DND-41 (cell line): Measurements from ENCODE around the gene OR56A4.
"Not testable (repeated sequence)": the region's sequence is repeated elsewhere in the genome, so short reads cannot be mapped to it uniquely, and the experiment has no call there.

Experiments used
- ATAC-seq: fragments of 200-7000 bp; cut with Tn5 transposase; 3 replicates; pipeline ENCODE4 v1.9.1; 2021; ENCODE audit warnings: low read depth; ENCODE audit not compliant: insufficient read depth
- DNase-seq: peaks from one replicate; pipeline ENCODE4 v3.0.0-alpha.2; 2020
- H2AFZ ChIP-seq: 2 replicates; pipeline ENCODE4 v1.6.0; 2012; ENCODE audit warnings: low read depth, low read length
- H3K27ac ChIP-seq: 2 replicates; pipeline ENCODE4 v1.5.1; 2012; ENCODE audit warnings: low read length, inconsistent platforms
- H3K27me3 ChIP-seq: fragments of 200-600 bp; sonication (generic); 2 replicates; pipeline ENCODE4 v1.6.0; 2012; ENCODE audit warnings: low read length, mild to moderate bottlenecking, inconsistent platforms; ENCODE audit not compliant: insufficient read depth, poor library complexity
- H3K36me3 ChIP-seq: 2 replicates; pipeline ENCODE4 v1.5.1; 2012; ENCODE audit warnings: low read length, inconsistent platforms; ENCODE audit not compliant: insufficient read depth
- H3K4me1 ChIP-seq: 2 replicates; pipeline ENCODE4 v1.5.1; 2012; ENCODE audit warnings: mild to moderate bottlenecking, low read length; ENCODE audit not compliant: insufficient read depth
- H3K4me2 ChIP-seq: 2 replicates; pipeline ENCODE4 v1.6.0; 2012; ENCODE audit warnings: mild to moderate bottlenecking, moderate library complexity, low read length, inconsistent platforms; ENCODE audit not compliant: insufficient read depth
- H3K4me3 ChIP-seq, 2 experiments: fragments of 200-600 bp in 1 of 2; shearing (Covaris generic) in 1 of 2; 2 replicates each; pipeline ENCODE4 v1.5.1; 2012 to 2016; ENCODE audit warnings: inconsistent platforms in 2 of 2, low read length in 2 of 2, mild to moderate bottlenecking in 2 of 2, low read depth in 1 of 2, moderate library complexity in 1 of 2
- H3K79me2 ChIP-seq: 2 replicates; pipeline ENCODE4 v1.6.0; 2012; ENCODE audit warnings: low read length, inconsistent platforms; ENCODE audit not compliant: insufficient read depth
- H3K9ac ChIP-seq: 2 replicates; pipeline ENCODE4 v1.6.0; 2012; ENCODE audit warnings: low read depth, mild to moderate bottlenecking, inconsistent platforms, low read length, moderate library complexity
- H3K9me3 ChIP-seq: 2 replicates; pipeline ENCODE4 v1.5.1; 2012; ENCODE audit warnings: low read length, moderate library complexity, mild to moderate bottlenecking, inconsistent platforms; ENCODE audit not compliant: insufficient read depth, severe bottlenecking
- H4K20me1 ChIP-seq: 2 replicates; pipeline ENCODE4 v1.6.0; 2012; ENCODE audit warnings: low read length; ENCODE audit not compliant: insufficient read depth
- EZH2 ChIP-seq: IDR thresholded peaks from 3 replicates; pipeline ENCODE4 v1.6.1; 2012; ENCODE audit warnings: borderline replicate concordance, low read depth, mild to moderate bottlenecking, moderate library complexity, low read length, inconsistent platforms; ENCODE audit not compliant: severe bottlenecking
- TF ChIP-seq, protein P1 (sequence below): IDR thresholded peaks from 2 replicates; pipeline ENCODE4 v1.5.1; 2012; ENCODE audit warnings: borderline replicate concordance, low read length, moderate library complexity, mild to moderate bottlenecking; ENCODE audit not compliant: poor library complexity, severe bottlenecking; ENCODE audit errors: extremely low read depth

Gene OR56A4

DNA sequence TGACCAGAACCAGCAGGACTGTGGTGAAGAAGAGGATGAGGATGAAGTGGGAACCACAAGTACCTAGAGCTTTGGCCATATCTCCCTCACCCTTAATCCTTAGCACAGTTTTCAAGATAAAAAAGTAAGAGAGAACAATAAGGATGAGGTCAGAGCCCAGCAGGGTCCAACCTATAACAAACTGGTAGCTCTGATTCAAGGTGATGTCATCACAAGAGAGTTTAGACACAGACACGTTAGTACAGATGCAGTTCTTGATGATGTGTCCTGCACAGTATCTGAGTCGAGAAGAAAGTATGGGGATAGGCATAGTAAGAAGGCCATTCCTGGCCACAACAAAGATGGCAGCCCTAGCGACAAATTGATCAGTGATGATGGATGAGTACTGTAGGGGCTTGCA, 39.0 kb downstream of the OR56A4 start:
- no peaks in the 10 kb centered on the region for H3K79me2 ChIP-seq
- no peak overlapping the region for H3K4me2 ChIP-seq
- no peak for ATAC-seq
- DNase-seq: no peak
- H2AFZ ChIP-seq: no peak overlapping the region
- H3K36me3 ChIP-seq: no peaks in the 10 kb centered on the region
- no peak overlapping the region for H3K9ac ChIP-seq
- peaks cover 5% of the 10 kb centered on the region for H3K9me3 ChIP-seq
- TF ChIP-seq, protein P1, sequence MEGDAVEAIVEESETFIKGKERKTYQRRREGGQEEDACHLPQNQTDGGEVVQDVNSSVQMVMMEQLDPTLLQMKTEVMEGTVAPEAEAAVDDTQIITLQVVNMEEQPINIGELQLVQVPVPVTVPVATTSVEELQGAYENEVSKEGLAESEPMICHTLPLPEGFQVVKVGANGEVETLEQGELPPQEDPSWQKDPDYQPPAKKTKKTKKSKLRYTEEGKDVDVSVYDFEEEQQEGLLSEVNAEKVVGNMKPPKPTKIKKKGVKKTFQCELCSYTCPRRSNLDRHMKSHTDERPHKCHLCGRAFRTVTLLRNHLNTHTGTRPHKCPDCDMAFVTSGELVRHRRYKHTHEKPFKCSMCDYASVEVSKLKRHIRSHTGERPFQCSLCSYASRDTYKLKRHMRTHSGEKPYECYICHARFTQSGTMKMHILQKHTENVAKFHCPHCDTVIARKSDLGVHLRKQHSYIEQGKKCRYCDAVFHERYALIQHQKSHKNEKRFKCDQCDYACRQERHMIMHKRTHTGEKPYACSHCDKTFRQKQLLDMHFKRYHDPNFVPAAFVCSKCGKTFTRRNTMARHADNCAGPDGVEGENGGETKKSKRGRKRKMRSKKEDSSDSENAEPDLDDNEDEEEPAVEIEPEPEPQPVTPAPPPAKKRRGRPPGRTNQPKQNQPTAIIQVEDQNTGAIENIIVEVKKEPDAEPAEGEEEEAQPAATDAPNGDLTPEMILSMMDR: no peak
- TF ChIP-seq EZH2: no peak
- no peaks in the 10 kb centered on the region for H4K20me1 ChIP-seq
- no peaks in the 10 kb centered on the region for H3K4me1 ChIP-seq
- H3K4me3 ChIP-seq: no peak overlapping the region
- H3K27me3 ChIP-seq: peaks cover 10% of the 10 kb centered on the region
- no peak overlapping the region for H3K27ac ChIP-seq

DNA sequence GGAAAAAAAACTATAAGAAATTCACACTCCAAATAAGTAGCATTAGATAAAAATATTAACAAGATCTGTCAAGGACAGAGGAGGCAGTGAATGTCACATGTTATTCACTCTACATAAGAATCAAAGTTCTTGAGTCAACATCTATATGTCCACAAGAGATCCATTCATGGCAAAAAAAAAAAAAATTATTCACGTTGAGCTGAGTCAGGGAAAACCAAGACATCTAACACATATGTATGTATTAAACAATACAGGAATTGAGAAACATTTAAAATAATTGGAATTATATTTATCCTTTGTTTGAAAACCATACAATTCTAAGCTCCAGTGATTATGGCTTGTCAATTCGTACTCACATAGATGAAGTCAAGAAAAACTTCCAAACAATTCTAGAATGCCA, 39.8 kb downstream of the OR56A4 start:
- Histone ChIP-seq H3K9me3 (peaks cover 5% of the 10 kb centered on the region), H3K4me1 (no peaks in the 10 kb centered on the region), H3K27me3 (peaks cover 10% of the 10 kb centered on the region), H4K20me1 (no peaks in the 10 kb centered on the region), H3K27ac (no peak overlapping the region), H3K36me3 (no peaks in the 10 kb centered on the region), H3K9ac (no peak overlapping the region), H3K4me3 (no peak overlapping the region), H3K79me2 (no peaks in the 10 kb centered on the region), H3K4me2 (no peak overlapping the region), H2AFZ (no peak overlapping the region)
- TF ChIP-seq EZH2: no peak
- TF ChIP-seq, protein P1: no peak
- DNase-seq (no peak), ATAC-seq (no peak)

DNA sequence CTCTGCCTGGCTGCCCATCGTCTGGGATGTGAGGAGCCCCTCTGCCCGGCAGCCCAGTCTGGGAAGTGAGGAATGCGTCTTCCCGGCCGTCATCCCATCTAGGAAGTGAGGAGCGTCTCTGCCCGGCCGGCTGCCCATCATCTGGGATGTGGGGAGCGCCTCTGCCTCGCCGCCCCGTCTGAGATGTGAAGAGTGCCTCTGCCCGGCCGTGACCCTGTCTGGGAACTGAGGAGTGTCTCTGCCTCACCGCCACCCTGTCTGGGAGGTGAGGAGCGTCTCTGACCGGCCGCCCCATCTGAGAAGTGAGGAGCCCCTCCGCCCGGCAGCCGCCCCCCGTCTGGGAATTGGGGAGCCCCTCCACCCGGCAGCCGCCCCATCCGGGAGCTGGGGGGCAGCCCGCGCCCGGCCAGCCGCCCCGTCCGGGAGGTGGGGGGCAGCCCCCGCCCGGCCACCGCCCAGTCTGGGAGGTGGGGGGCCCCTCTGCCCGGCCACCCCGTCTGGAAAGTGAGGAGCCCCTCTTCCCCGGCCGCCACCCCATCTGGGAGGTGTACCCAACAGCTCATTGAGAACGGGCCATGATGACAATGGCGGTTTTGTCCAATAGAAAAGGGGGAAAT, 45.9 kb downstream of the OR56A4 start:
- H3K9me3 ChIP-seq, H3K27me3 ChIP-seq, H3K4me2 ChIP-seq, H4K20me1 ChIP-seq, H2AFZ ChIP-seq, H3K27ac ChIP-seq, DNase-seq, H3K4me1 ChIP-seq, ATAC-seq, H3K9ac ChIP-seq, H3K79me2 ChIP-seq, H3K36me3 ChIP-seq, H3K4me3 ChIP-seq: not testable (repeated sequence)

DNA sequence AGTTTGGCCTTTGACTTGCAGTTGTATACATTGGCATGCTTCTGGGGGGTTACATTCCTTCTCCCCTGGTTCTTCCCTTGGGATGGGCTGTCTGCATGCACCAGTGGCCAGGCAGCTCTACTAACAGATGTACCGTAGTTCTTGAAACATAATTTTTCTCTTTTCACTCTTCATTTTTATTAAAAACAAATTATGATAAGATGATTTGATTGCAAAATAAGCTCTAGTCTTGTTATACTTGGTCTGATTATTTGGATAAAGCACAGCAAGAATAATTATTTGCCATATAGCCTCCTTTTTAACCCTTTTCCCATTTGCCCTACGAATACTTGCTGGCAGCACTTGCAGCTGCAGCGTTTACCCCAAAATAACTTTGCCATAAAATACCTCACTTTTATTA, 51.2 kb downstream of the OR56A4 start:
- no peak for ATAC-seq
- no peak overlapping the region for H3K27ac ChIP-seq
- H3K27me3 ChIP-seq: peaks cover 4% of the 10 kb centered on the region
- no peak for DNase-seq
- peaks cover 4% of the 10 kb centered on the region for H3K9me3 ChIP-seq
- TF ChIP-seq EZH2: no peak
- TF ChIP-seq, protein P1: no peak
- no peak overlapping the region for H3K9ac ChIP-seq
- H3K36me3 ChIP-seq: no peaks in the 10 kb centered on the region
- no peak overlapping the region for H3K4me3 ChIP-seq
- no peaks in the 10 kb centered on the region for H4K20me1 ChIP-seq
- no peaks in the 10 kb centered on the region for H3K4me1 ChIP-seq
- no peak overlapping the region for H2AFZ ChIP-seq
- no peak overlapping the region for H3K4me2 ChIP-seq
- no peaks in the 10 kb centered on the region for H3K79me2 ChIP-seq
